Gastrocnemius medialis (tissue), 4 donors: ENCODE results near the gene LAMC1. TPM values are rescaled to one million over a fixed set of nuclear protein-coding genes. Genes with fewer than 3 reads are reported as not detected.

Source experiments
- ATAC-seq, 2 donors: fragments of 150-250 bp; one replicate each; pipeline ENCODE4 v1.9.1; 2016
- DNase-seq, 2 donors: peaks; one replicate each; pipeline ENCODE4 v3.0.0-alpha.2; 2019
- H3K27ac ChIP-seq, 4 donors: fragments of 200-600 bp; sonication (generic); 1 replicate in 1 of 4; 2 replicates in 3 of 4; pipeline ENCODE4 v1.5.1; 2016 to 2018; ENCODE audit warnings: mild to moderate bottlenecking in 2 of 4, moderate library complexity in 1 of 4
- H3K27me3 ChIP-seq, 3 donors: fragments of 200-600 bp; sonication (generic) in 2 of 3; 1 replicate in 1 of 3; 2 replicates in 2 of 3; pipeline versions ENCODE4 v1.5.1 to v1.6.0; 2016 to 2019; ENCODE audit warnings: mild to moderate bottlenecking in 1 of 3, moderate library complexity in 1 of 3
- H3K36me3 ChIP-seq, 2 donors: fragments of 200-600 bp; sonication (generic) in 1 of 2; one replicate each; pipeline ENCODE4 v1.5.1; 2017 to 2018
- H3K4me1 ChIP-seq, 2 donors: fragments of 200-600 bp; sonication (generic) in 1 of 2; one replicate each; pipeline ENCODE4 v1.5.1; 2016 to 2017; ENCODE audit warnings: mild to moderate bottlenecking in 2 of 2
- H3K4me3 ChIP-seq, 4 donors: fragments of 200-600 bp; sonication (generic) in 3 of 4; 1 replicate in 1 of 4; 2 replicates in 3 of 4; pipeline ENCODE4 v1.5.1; 2016 to 2019; ENCODE audit warnings: mild to moderate bottlenecking in 2 of 4
- H3K9me3 ChIP-seq, 3 donors: fragments of 200-600 bp; sonication (generic) in 2 of 3; 1 replicate in 1 of 3; 2 replicates in 2 of 3; pipeline ENCODE4 v1.5.1; 2016 to 2019
- CTCF ChIP-seq, 5 experiments: fragments of 450-650 bp in 3 of 5; fragments of 200-600 bp in 2 of 5; sonication (generic) in 2 of 5; IDR thresholded peaks in 4 of 5; conservative IDR thresholded peaks in 1 of 5; 1 replicate in 4 of 5; 2 replicates in 1 of 5; pipeline ENCODE4 v1.5.1; 2016 to 2019; ENCODE audit warnings: antibody characterized with exemption in 5 of 5, mild to moderate bottlenecking in 3 of 5, moderate library complexity in 3 of 5
- POLR2A ChIP-seq, 2 donors: fragments of 450-650 bp; IDR thresholded peaks; one replicate each; pipeline ENCODE4 v1.6.1; 2017; ENCODE audit warnings: antibody characterized with exemption in 2 of 2, mild to moderate bottlenecking in 2 of 2, moderate library complexity in 2 of 2
- in situ Hi-C, 4 donors: fragments of 200-750 bp; cut with MboI; loops; one replicate each; pipeline versions ENCODE4 v1.15.0 to v1.8.0; 2017; ENCODE audit warnings: low sequenced_read_pairs in 4 of 4
- intact Hi-C: fragments of 100-400 bp; cut with DNase I; formaldehyde crosslinking; loops from one replicate; pipeline ENCODE4 v1.15.1; 2023; ENCODE audit warnings: low total_unique reads
- total RNA-seq, 4 donors: library from RNA; depleted of rRNA; stranded (reverse); fragments of >200 nt; gene quantifications; one replicate each; pipeline versions ENCODE4 v1.1.0 to v1.2.3, GENCODE V29; 2016

Gene LAMC1
- total RNA-seq, 4 donors from 2014 or later, result 96.1 to 161 (median 135) TPM

- Histone ChIP-seq H3K27me3 (no peaks in the 10 kb centered on the region), H3K27ac (peak overlapping the region; percentile 94 to 100 (median 98)), H3K36me3 (no peaks in the 10 kb centered on the region), H3K4me3 (peak overlapping the region; percentile 33 to 86 (median 80)), H3K4me1 (peaks cover 31 to 43% of the 10 kb centered on the region in 2 donors), H3K9me3 (no peaks in the 10 kb centered on the region)
- in situ Hi-C loops, result loop anchor here in 1 of 4 donors (10.0 kb wide), 1 partner anchor 57 kb away; no protein-coding TSS in a partner anchor
- intact Hi-C loops, result loop anchor here (2.0 to 5.0 kb wide), 3 partner anchors 81 to 451 kb away; partner anchors contain the start of gene SMG7
- DNase-seq (no peak), ATAC-seq (no peak)
- no peak for TF ChIP-seq CTCF (IDR thresholded peaks at IDR 0.05 in 4 of 5, conservative IDR thresholded peaks at IDR 0.05 in 1 of 5)
- TF ChIP-seq POLR2A (IDR thresholded peaks at IDR 0.05), result no peak
Measured at GRCh38 chr1:183021405-183022201, 1.6 kb upstream of the LAMC1 start.

- Histone ChIP-seq H3K27ac (peak overlapping the region; percentile 94 to 100 (median 98)), H3K9me3 (no peaks in the 10 kb centered on the region), H3K27me3 (no peaks in the 10 kb centered on the region), H3K4me3 (peak overlapping the region; percentile 76 to 86 (median 82)), H3K36me3 (no peaks in the 10 kb centered on the region), H3K4me1 (peaks cover 40 to 52% of the 10 kb centered on the region in 2 donors)
- in situ Hi-C loops, result loop anchor here in 1 of 4 donors (10.0 kb wide), 1 partner anchor 58 kb away; no protein-coding TSS in a partner anchor
- TF ChIP-seq POLR2A (IDR thresholded peaks at IDR 0.05) (peak; percentile 53 to 74), CTCF (IDR thresholded peaks at IDR 0.05 in 4 of 5, conservative IDR thresholded peaks at IDR 0.05 in 1 of 5) (no peak)
- DNase-seq (peak; percentile 91 to 94), ATAC-seq (peak; percentile 86 to 87)
- intact Hi-C loops, result loop anchor here (2.0 to 5.0 kb wide), 3 partner anchors 80 to 450 kb away; partner anchors contain the start of gene SMG7
Measured at GRCh38 chr1:183022202-183023145, 746 bp upstream of the LAMC1 start.

- H3K9me3 ChIP-seq, result no peaks in the 10 kb centered on the region
- H3K27ac ChIP-seq, result peak overlapping the region; percentile 94 to 100 (median 98)
- H3K36me3 ChIP-seq, result no peaks in the 10 kb centered on the region
- peaks cover 48 to 64% of the 10 kb centered on the region in 2 donors for H3K4me1 ChIP-seq
- TF ChIP-seq CTCF (IDR thresholded peaks at IDR 0.05 in 4 of 5, conservative IDR thresholded peaks at IDR 0.05 in 1 of 5) (peak; percentile 62 to 81 (median 78)), POLR2A (IDR thresholded peaks at IDR 0.05) (peak; percentile 46 to 60)
- intact Hi-C loops (loop anchor here (1.0 to 5.0 kb wide), 4 partner anchors 61 to 449 kb away; partner anchors contain the start of gene SMG7), in situ Hi-C loops (loop anchor here in 1 of 4 donors (10.0 kb wide), 1 partner anchor 59 kb away; no protein-coding TSS in a partner anchor)
- DNase-seq (peak; percentile 85), ATAC-seq (peak; percentile 57 to 61)
- peak overlapping the region; percentile 76 to 91 (median 85) for H3K4me3 ChIP-seq
- H3K27me3 ChIP-seq, result no peaks in the 10 kb centered on the region
Measured at GRCh38 chr1:183023601-183024316, 539 bp downstream of the LAMC1 start.
